ENCODE results near the gene ASMT.
A peak's percentile ranks its signal among the peaks of the same experiment; 100 is the strongest.

The ASMT gene

GRCh38 chrX:1581132-1581531, 33.7 kb upstream of the ASMT start:
- no peak for TF ChIP-seq TEAD4 (IDR thresholded peaks at IDR 0.05)
- TF ChIP-seq, protein P1, sequence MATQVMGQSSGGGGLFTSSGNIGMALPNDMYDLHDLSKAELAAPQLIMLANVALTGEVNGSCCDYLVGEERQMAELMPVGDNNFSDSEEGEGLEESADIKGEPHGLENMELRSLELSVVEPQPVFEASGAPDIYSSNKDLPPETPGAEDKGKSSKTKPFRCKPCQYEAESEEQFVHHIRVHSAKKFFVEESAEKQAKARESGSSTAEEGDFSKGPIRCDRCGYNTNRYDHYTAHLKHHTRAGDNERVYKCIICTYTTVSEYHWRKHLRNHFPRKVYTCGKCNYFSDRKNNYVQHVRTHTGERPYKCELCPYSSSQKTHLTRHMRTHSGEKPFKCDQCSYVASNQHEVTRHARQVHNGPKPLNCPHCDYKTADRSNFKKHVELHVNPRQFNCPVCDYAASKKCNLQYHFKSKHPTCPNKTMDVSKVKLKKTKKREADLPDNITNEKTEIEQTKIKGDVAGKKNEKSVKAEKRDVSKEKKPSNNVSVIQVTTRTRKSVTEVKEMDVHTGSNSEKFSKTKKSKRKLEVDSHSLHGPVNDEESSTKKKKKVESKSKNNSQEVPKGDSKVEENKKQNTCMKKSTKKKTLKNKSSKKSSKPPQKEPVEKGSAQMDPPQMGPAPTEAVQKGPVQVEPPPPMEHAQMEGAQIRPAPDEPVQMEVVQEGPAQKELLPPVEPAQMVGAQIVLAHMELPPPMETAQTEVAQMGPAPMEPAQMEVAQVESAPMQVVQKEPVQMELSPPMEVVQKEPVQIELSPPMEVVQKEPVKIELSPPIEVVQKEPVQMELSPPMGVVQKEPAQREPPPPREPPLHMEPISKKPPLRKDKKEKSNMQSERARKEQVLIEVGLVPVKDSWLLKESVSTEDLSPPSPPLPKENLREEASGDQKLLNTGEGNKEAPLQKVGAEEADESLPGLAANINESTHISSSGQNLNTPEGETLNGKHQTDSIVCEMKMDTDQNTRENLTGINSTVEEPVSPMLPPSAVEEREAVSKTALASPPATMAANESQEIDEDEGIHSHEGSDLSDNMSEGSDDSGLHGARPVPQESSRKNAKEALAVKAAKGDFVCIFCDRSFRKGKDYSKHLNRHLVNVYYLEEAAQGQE (IDR thresholded peaks at IDR 0.05; ENCODE audit: low read depth), result no peak
- TF ChIP-seq RAD21 (IDR thresholded peaks at IDR 0.05; ENCODE audit: low read depth), result peak; percentile 53

- TF ChIP-seq CREB1 (IDR thresholded peaks at IDR 0.05; ENCODE audit: low read depth), result no peak
These were observed 32.0 kb upstream of the ASMT start for GRCh38 chrX:1582686-1583437.

DNA sequence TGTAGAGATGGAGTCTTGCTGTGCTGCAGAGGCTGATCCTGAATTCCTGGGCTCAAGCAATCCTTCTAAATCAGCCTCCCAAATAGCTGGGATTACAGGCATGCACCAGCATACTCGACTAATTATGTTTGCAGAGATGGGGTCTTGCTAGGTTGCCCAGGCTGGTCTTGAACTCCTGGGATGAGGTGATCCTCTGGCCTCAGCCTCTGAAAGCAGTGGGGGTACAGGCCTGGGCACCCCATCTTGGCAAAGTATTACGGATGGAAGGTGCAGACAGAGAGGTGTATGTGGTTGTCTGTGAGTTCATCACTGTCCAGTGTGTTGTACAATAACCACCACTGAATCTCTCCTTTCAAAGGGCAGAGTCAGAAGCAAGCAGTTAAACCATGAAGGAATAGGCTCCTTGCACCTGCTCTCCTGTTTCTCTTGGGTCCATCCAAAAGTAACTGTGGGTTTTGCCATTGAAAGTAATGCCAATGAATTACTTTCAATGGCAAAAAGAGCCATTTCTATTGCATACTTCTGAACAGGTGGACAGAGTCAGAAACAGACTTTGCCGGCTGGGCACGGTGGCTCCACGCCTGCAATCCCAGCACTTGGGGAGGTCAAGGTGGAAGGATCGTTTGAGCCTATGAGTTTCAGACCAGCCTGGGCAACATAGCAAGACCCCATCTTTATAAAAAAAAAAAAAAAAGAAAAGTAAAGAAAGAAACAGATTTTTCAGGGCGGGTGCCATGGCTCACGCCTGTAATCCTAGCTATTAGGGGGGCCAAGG, 30.4 kb upstream of the ASMT start:
- TF ChIP-seq, protein P2, sequence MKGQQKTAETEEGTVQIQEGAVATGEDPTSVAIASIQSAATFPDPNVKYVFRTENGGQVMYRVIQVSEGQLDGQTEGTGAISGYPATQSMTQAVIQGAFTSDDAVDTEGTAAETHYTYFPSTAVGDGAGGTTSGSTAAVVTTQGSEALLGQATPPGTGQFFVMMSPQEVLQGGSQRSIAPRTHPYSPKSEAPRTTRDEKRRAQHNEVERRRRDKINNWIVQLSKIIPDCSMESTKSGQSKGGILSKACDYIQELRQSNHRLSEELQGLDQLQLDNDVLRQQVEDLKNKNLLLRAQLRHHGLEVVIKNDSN (IDR thresholded peaks at IDR 0.05), result no peak
- TF ChIP-seq NFIC (IDR thresholded peaks at IDR 0.05) (no peak), EP300 (IDR thresholded peaks at IDR 0.05; ENCODE audit: borderline replicate concordance) (no peak), TAF1 (IDR thresholded peaks at IDR 0.05; ENCODE audit: low read depth) (no peak), CREB1 (IDR thresholded peaks at IDR 0.05; ENCODE audit: low read depth) (no peak), RAD21 (IDR thresholded peaks at IDR 0.05; ENCODE audit: low read depth) (no peak), FOXM1 (IDR thresholded peaks at IDR 0.05; ENCODE audit: borderline replicate concordance, low read depth) (no peak), TCF12 (IDR thresholded peaks at IDR 0.05; ENCODE audit: low read depth) (no peak), EGR1 (IDR thresholded peaks at IDR 0.05) (no peak), CEBPB (IDR thresholded peaks at IDR 0.05) (no peak), TEAD4 (IDR thresholded peaks at IDR 0.05) (no peak), ZBTB7A (IDR thresholded peaks at IDR 0.05; ENCODE audit: low read depth) (no peak), YY1 (IDR thresholded peaks at IDR 0.05; ENCODE audit: low read depth) (no peak)
- TF ChIP-seq, protein P1 (IDR thresholded peaks at IDR 0.05; ENCODE audit: low read depth), result no peak
- TF ChIP-seq, protein P3, sequence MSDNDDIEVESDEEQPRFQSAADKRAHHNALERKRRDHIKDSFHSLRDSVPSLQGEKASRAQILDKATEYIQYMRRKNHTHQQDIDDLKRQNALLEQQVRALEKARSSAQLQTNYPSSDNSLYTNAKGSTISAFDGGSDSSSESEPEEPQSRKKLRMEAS (IDR thresholded peaks at IDR 0.05), result no peak

- TF ChIP-seq NFIC (IDR thresholded peaks at IDR 0.05) (no peak), EP300 (IDR thresholded peaks at IDR 0.05; ENCODE audit: borderline replicate concordance) (no peak), TCF12 (IDR thresholded peaks at IDR 0.05; ENCODE audit: low read depth) (no peak), YY1 (IDR thresholded peaks at IDR 0.05; ENCODE audit: low read depth) (no peak), TEAD4 (IDR thresholded peaks at IDR 0.05) (no peak)
These were observed 27.7 kb upstream of the ASMT start for GRCh38 chrX:1587161-1587560.

- TF ChIP-seq, protein P2 (IDR thresholded peaks at IDR 0.05), result no peak
- TF ChIP-seq, protein P1 (IDR thresholded peaks at IDR 0.05; ENCODE audit: low read depth), result no peak
- TF ChIP-seq TCF12 (IDR thresholded peaks at IDR 0.05; ENCODE audit: low read depth) (no peak), CREB1 (IDR thresholded peaks at IDR 0.05; ENCODE audit: low read depth) (no peak), EP300 (IDR thresholded peaks at IDR 0.05; ENCODE audit: borderline replicate concordance) (no peak), TEAD4 (IDR thresholded peaks at IDR 0.05) (no peak), EGR1 (IDR thresholded peaks at IDR 0.05) (no peak), FOXM1 (IDR thresholded peaks at IDR 0.05; ENCODE audit: borderline replicate concordance, low read depth) (no peak)
These were observed 25.3 kb upstream of the ASMT start for GRCh38 chrX:1589356-1590130.
